Gastrocnemius medialis (tissue), 4 donors: Measurements from ENCODE around the gene PRDM16.

Experiments used
- POLR2A ChIP-seq, 2 donors: fragments of 450-650 bp; IDR thresholded peaks; one replicate each; pipeline ENCODE4 v1.6.1; 2017; ENCODE audit warnings: antibody characterized with exemption in 2 of 2, mild to moderate bottlenecking in 2 of 2, moderate library complexity in 2 of 2
- TF ChIP-seq, protein P1 (sequence below), 5 experiments: fragments of 450-650 bp in 3 of 5; fragments of 200-600 bp in 2 of 5; sonication (generic) in 2 of 5; IDR thresholded peaks in 4 of 5; conservative IDR thresholded peaks in 1 of 5; 1 replicate in 4 of 5; 2 replicates in 1 of 5; pipeline ENCODE4 v1.5.1; 2016 to 2019; ENCODE audit warnings: antibody characterized with exemption in 5 of 5, mild to moderate bottlenecking in 3 of 5, moderate library complexity in 3 of 5

DNA sequence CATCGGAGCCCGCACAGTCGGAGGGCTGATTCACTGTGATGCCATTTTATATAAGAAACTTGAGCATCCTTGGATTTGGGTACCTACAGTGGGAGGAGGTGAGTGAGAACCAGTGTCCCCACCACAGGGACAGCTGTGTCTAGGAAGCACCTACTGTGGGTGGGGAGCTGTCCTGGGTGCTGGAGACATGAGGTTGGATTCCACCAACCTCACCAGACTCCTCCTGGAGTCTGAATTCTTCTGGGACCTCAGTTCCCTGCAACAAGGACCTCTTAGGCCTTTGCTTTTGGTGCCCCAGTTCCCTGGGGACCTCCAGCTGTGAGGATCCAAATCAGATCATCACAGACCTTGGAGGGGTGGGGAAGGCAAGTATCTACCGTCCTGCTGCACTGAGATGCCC is 188.8 kb downstream of the PRDM16 start:
- TF ChIP-seq, protein P1, sequence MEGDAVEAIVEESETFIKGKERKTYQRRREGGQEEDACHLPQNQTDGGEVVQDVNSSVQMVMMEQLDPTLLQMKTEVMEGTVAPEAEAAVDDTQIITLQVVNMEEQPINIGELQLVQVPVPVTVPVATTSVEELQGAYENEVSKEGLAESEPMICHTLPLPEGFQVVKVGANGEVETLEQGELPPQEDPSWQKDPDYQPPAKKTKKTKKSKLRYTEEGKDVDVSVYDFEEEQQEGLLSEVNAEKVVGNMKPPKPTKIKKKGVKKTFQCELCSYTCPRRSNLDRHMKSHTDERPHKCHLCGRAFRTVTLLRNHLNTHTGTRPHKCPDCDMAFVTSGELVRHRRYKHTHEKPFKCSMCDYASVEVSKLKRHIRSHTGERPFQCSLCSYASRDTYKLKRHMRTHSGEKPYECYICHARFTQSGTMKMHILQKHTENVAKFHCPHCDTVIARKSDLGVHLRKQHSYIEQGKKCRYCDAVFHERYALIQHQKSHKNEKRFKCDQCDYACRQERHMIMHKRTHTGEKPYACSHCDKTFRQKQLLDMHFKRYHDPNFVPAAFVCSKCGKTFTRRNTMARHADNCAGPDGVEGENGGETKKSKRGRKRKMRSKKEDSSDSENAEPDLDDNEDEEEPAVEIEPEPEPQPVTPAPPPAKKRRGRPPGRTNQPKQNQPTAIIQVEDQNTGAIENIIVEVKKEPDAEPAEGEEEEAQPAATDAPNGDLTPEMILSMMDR (IDR thresholded peaks at IDR 0.05 in 4 of 5, conservative IDR thresholded peaks at IDR 0.05 in 1 of 5), result no peak
- no peak for TF ChIP-seq POLR2A (IDR thresholded peaks at IDR 0.05)
